NCI-H748 (cell line): ENCODE results near the gene TLR6.

ENCODE experiments used
- DNase-seq: peaks from one replicate; lab custom pipeline; 2025; ENCODE audit not compliant: unreplicated experiment; lab: John Stamatoyannopoulos, UW

Gene TLR6

GRCh38 chr4:38868059-38868960 is 11.7 kb upstream of the TLR6 start:
- no peak for DNase-seq

DNA sequence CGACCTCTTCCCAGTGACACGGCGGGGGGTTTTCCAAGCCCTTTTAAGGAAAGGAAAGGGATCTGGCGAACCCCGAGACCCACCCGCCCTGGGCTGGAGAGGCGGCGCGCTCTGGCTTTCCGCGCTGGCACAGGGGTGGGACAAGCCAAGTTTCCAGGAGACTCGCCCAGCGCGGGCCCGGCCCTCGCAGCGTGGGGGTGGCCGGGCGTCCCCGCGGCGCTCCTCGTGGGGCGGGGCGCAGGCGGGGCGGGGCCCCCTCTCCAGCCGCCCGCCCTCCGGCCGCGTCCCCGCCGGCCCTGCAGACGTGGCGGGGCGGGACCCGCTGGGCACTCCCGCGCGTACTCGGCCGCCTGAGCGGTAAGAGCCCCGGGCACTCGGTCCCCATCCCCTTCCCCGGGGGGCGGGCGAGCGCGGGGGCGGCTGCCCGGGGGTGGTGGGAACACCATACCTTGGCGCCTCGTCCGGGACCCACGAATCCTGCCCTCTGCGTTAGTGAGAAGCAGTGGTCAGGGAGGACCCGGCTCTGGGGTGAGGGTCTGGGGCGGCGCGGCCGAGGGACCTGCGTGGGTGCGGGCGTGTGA is 11.0 kb upstream of the TLR6 start, which contains the start of gene FAM114A1:
FAM114A1 (plus strand) TSS at position 329 of the 581 bp plus-strand sequence. CDS start 10,273 bp downstream, outside the sequence.
- peak; percentile 68 for DNase-seq

DNA sequence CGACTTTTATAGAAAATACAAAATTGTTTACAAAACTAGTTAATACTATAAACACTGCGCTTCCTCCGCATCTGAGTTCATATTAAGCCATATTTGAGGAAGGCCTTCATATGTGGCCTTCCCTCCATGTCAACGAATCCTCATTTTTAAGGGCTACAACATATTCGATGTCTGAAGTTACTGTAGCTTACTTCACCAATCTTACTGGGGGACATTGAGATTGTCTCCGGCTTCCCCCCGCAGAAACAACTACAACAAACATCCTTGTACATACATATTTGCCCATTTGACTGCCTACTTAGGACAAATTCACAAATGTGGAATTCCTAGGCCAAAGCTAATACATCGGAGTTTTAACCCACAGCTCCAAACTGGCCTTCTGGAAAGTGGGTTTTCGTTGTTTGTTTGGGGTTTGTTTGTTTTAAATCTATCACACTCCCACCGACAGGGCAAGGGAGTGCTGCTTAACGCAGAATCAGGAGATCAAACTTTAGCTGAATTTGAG is 10.4 kb upstream of the TLR6 start:
- no peak for DNase-seq

- DNase-seq = no peak
Observed at GRCh38 chr4:38865445-38865844, 8.8 kb upstream of the TLR6 start.

DNA sequence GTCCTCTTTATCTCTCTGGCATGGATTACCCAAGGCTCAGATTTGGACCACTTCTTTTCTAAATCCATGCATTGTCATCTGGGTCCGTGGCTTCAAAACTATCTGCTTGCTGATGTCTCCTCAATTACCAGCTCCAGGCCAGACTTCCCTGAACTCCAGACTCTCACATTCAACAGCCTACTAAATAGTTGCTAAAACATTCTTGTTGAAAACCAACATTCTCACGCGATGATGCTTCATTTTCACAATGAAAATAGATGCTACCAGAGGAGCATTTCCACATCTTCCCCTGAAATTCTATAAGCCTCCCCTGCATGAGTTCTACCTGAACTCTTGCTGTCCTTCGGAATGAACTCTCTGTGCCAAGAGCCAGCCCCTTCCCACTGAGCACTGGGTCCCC is 5.2 kb upstream of the TLR6 start:
- DNase-seq = no peak

- peak; percentile 69 for DNase-seq
Observed at GRCh38 chr4:38860788-38861424, 4.3 kb upstream of the TLR6 start.

GRCh38 chr4:38859501-38859900 is 2.9 kb upstream of the TLR6 start:
- DNase-seq = no peak

DNA sequence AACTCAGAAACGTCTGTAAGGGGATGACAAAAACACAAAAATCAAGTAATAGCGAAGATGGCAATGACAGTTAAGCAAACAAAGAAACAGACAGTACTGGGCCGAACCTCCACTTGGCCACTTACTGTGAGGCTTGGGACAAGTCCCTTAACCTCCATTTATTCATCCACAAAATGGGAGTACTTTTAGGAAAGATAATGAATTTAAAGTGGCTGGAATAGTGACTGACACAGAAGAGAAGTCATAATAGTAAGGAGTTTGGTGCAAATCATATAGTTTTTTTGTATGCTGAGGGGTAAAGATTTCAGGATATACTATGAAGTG is 1.4 kb upstream of the TLR6 start:
- DNase-seq = no peak

DNA sequence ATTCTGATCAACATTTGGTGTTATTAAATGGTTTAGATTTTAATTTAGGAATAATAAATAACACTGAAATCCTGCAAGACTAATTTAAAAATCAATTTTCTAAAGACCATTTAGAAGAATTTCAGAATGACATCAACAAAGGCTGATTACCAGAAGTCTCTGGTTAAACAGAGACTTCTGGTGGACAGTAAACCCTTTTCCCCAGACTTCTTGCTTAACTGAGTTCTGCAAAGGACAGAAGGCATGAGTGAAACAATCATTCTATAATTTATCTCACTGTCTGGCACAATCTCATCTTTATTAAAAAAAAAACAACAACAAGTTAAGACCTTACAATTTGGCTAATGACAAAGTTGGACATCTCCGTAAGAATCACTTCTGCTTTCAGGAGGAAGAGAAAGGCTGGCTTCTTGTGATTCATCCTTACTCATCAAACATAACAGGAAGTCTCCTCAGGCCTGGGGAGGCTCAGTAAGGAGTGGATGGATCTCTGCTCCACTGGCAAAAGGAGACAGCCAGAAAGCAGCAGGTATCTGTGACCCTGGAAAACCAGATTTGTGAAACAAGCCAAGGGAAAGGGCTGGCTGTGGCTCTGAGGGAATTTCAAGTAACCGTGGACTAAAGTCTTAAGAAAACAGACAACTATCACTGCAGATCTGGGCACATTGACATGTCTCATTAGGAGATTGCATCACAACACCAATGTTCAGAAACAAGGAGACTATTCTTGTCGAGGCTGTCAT is 908 bp upstream of the TLR6 start:
- DNase-seq = no peak

DNA sequence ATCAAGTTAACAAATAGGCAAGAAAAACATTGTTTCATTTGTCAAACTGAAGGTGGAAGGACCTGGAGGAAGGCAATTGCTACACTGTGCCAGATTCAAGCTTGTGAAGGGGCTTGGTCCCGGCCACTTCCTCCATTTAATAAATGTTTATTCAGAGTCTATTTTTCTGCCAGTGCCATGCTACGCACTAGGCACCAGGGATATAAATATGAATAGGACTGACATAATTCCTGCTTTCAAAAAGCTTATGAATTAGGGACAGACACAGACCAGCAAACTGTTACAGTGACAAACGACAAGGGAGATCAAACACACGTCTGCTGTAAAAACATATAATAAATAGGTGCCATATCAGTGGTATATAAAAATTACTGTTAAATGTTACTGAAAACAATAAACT is 571 bp downstream of the TLR6 start:
- peak; percentile 37 for DNase-seq

DNA sequence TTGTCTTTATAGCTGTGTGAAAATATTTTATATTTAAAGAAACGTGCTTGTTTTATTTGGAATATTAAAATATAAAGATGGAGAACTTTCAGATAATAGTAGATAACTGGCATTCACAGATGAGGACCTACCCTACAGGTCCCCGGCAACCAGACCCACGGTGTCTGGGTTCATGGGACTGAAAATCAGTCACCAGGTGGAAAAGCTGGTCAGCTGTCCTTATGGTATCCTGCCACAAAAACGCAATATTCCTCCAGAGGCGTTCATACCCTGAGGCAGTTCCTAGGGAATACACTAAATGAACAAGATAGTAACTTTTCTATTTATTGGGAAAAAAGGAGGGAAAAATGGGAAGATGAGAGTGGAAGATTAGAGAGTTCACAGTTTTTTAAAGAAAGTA is 1.2 kb downstream of the TLR6 start:
- no peak for DNase-seq

- no peak for DNase-seq
Observed at GRCh38 chr4:38846015-38846414, 10.6 kb downstream of the TLR6 start.

DNA sequence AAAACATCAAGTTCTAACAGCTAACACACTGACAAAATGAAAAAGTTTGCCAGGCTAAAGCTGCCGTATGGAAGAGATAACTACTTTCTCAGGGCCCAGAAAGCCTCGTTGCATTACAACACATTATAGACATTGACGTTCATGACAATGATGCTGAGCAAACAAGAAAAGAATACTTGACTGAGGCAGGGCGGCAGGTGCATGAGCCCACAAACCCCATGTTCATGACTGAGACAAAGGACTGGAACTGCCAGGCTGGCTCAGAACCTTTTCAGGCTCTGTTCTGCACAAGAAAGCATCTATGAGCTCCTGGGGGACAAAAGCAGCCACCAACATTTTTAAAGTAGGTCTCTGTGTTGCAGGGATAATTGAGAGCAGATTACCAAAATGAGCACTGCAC is 13.6 kb downstream of the TLR6 start:
- peak; percentile 95 for DNase-seq

DNA sequence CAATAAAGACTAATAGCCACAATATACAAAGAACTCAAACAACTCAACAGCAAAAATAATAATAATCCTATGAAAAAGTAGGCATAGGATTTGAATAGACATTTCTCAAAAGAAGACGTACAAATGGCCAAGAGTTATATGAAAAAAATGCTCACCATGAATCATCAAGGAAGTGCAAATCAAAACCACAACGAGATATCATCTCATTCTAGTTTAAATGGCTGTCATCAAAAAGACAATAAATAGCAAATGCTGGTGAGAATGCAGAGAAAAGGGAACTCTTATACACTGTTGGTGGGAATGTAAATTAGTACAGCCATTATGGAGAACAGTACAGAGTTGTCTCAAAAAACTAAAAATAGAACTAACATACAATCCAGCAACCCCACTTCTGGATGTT is 18.8 kb downstream of the TLR6 start:
- no peak for DNase-seq

- DNase-seq = no peak
Observed at GRCh38 chr4:38837334-38837733, 19.3 kb downstream of the TLR6 start.

- no peak for DNase-seq
Observed at GRCh38 chr4:38834570-38834969, 22.0 kb downstream of the TLR6 start.

- no peak for DNase-seq
Observed at GRCh38 chr4:38832624-38833528, 23.7 kb downstream of the TLR6 start.

DNA sequence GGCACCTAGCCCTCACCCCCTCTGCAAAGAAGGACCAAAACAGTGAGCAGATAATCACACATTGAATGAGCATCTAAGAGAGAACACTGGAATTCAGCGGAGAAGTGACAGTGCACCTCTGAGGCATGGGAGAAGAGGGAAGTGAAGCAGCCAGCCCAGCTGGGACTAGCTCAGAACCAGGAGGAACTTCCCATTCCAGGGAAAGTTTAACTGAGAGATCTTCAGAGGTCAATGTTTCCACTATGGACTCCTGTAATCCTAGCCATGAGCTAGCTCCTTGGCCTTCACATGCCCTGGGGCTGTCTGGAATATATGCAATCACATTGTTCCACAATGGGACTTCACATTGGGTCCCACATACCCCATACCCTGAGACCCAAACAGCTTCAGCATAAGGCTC is 24.4 kb downstream of the TLR6 start:
- no peak for DNase-seq

DNA sequence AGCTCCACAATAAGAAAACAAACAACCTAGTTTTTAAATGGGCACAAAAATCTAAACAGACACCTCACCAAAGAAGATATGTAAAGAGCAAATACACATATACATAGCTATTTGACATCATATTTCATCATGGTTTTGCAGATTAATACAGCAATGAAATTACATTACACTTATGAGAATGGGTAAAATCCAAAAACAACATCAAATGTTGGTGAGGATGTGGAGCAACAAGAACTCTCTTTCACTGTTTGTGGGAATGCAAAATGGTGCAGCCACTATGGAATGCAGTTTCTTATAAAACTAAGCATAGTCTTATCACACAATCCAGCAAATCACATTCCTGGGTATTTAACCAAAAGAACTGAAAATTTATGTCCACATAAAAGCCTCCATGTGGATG is 25.0 kb downstream of the TLR6 start:
- no peak for DNase-seq

GRCh38 chr4:38829237-38829636 is 27.4 kb downstream of the TLR6 start:
- DNase-seq = no peak
